Tongue (tissue), 2 donors: ENCODE results near the gene SURF6. TPM values are rescaled to one million over a fixed set of nuclear protein-coding genes. Genes with fewer than 3 reads are reported as not detected.

Experiments used
- DNase-seq: peaks from one replicate; pipeline ENCODE4 v3.0.0-alpha.2; 2015
- total RNA-seq: library from RNA; depleted of rRNA; stranded (reverse); fragments of >200 nt; gene quantifications from one replicate; pipeline ENCODE4 v1.2.3, GENCODE V29; 2014

The SURF6 gene
- total RNA-seq, 1 donor from 2014 or later, result 18.9 TPM

DNA sequence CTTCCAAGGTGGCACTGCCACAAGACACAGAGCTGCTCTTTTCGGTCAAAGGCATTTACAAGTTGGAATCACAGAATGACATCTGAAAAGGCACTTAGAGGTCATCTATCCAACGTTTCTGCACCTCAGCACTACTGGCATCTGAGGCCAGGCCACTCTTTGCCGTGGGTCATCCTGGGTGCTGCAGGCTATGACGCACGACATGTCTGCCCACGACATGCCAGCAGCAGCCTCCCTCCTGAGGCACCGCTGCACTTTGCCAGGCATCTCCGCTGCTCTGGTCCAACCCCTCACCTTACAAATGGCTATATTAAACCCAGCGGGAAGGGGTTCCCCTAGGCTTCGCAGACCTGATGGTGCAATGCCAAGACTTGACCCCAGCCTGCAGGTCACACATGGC lies 31.8 kb upstream of the SURF6 start:
- no peak for DNase-seq

DNA sequence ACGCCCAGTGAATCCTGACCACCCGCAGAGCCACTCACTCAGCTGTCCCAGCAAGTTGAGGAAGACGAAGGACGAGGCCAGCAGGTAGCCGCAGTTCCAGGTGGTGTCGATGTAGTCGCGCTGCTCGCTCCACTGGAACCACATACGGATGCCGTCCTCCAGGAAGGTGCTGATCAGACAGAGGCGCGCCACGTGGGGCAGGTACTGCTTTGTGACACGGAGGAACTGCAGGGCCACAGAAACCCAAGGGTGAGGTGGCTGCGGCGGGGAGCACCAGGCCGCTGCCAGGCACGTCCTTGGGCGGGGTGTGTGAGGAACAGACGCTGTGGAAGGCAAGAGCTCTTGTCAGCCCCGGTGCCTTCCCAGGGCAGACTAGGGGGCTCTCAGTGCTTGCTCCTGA lies 31.2 kb upstream of the SURF6 start:
- no peak for DNase-seq

DNA sequence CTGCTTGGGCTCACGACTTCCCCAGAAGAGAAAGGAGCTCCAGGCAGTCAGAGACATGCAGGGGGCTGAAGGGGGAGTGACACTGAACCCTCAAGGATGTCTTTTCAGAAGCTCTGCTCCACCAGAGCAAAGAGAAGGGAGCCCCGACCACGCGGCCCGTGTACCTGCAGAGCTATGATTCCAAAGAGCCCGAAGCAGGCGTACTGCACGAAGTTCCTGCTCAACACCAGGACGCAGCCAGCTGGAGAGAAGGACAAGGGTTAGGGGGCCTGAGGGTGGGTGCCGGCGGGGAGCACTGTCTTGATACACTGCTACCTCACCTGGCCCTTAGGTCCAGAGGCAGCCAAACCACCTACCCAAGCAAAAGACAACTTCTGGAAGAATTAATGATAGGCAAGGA lies 30.4 kb upstream of the SURF6 start:
- no peak for DNase-seq

DNA sequence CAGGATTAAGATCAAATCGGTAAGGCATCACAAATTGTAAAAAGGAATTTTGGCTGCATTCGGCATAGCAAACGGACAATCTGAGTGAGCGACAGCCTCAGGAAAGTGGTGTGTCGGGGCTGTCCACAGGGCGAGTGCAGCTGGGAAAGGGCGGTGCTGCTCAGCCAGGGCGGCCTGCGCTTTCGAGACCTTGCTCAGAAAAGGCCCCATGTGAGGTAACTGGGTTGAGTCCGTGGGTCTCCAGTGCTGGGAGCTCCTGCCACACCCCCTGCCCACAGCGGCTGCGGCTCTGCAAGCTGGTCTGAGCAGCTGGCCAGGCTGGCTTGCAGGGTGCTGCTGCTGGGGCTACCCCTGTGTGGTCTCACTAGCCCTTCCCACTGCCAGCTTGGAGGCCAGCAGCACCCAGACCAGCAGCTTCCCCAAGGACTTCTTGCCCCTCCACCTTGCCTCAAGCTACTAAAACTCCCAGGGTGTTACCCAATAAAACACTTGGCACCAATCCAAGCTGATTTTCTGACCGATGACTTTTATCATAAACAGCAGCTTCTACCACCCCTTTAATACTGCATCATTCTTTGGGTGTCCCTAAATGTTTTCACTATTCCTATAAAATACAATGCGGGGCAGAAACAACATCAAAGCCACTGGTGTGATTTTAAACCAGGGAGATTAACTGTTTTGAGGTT lies 26.5 kb upstream of the SURF6 start:
- no peak for DNase-seq

DNA sequence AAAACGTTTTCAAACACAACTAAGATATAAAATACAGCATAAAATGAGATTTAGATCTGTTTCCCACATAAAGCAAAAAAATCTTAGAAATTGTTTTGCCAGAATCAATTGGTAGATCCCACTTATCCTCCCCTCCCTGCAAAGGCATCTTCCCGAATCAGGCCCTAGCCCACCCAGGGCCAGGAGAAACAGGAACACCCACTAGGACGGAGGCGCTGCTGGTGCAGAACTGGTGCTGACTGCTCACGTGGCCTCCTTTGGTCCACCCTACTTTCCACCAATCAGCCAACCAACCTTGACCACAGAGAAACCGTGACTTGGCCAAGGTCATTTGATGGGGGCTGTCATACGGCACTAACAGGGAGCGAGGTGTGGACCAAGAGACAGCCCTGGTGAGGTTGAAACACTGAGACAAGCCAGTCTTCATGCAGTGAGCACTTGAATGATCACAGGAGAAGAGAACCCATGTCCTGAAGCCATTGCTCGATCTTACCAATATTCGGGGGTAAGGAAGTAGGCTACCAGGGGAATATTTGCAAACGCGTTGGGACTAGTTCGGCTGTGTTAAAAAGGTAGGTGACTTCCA lies 25.6 kb upstream of the SURF6 start:
- no peak for DNase-seq

DNA sequence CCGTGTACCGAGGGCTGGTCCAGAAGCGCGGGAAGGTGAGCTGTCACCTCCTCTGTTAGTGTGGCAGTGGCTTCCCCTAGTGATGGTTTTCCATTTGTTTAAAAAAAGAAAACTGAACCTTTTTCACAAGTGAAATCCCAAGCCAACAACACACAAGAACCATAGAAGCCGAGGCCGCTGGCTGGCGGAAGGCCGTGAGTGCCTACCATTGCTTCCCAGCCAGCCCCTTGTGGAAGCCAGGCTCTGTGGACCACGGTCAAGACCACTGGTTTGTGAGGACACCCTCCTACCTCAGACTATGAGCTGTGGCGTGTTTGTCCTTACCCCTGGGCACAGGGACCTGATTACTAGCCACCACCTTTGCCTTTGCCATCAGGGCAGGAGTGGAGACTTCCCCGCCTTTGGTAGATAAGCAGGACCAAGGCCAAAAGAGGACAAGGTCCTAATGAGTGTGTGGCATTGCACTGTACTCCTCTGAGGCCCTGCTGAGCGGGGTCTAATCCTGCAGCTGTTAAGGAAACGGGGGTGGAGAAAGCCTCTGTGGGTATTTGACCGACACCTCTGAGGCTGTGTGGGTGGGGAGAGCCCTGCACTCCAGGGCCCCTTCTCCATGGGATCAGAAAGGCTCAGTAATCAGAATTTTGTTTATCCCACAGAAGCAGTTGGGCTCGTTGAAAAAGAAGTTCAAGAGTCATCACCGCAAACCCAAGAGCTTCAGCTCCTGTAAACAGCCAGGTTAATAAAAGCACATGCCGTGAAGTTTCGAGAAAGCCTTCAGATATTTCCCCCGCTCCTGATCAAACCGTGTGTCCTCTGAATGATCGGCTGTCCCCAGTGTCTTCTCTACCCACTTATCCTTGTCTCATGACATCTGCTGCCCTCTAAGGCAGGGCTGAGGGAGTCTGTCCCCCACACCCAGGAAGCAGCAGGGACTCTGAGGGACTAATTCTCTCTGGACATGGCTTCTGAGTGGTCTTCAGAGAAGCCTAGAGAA lies 24.7 kb upstream of the SURF6 start:
- peak; percentile 53 for DNase-seq

DNA sequence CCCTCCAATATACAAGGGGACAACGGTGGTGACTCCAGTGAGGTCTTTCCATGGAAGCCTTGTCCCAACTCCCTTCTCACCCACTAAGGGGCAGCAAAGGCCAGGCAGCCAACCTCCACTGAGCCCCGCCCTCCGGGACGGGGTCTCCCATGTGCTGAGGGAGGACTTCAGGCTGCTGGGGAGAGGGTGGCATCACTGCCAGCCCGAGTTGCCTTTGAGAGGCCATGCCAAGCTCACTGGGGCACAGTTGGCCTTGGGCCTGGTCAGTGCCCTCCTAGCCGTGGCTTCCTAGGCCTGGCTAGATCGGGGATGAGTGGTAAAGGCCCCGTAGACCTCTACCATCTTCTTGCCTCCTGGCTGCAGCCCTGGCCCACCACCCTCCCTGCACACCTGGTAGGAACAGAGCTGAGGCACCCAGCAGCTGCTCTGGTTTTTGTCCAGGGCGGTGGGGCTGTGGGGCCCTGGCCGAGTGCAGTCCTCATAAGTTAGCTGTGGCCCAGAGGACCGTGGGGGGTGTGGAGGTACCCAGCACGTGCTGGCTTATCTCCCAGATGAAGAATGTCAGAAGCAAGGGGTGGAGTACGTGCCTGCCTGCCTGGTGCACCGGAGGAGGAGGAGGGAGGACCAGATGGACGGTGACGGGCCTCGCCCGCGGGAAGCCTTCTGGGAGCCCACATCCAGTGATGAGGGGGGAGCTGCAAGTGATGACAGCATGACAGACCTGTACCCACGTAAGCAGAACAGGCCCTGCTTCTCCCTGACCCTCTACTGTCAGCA lies 23.6 kb upstream of the SURF6 start:
- DNase-seq, result peak; percentile 47

DNA sequence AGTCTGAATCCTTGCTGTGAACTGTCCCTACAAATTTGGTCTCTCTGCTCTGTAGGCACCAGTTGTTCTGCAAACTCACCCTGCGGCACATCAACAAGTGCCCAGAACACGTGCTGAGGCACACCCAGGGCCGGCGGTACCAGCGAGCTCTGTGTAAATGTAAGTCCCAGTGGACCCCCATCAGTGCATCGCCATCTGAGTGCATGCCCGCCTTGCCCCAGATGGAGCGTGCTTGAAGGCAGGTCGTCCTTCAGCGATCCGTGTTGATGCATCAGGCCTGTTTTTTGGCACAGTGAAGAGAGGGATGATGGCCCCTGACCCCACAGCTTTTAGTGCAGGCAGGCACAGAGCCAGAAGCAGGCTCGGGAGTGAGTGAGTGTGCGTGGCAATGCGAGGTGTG lies 21.7 kb upstream of the SURF6 start:
- no peak for DNase-seq

DNA sequence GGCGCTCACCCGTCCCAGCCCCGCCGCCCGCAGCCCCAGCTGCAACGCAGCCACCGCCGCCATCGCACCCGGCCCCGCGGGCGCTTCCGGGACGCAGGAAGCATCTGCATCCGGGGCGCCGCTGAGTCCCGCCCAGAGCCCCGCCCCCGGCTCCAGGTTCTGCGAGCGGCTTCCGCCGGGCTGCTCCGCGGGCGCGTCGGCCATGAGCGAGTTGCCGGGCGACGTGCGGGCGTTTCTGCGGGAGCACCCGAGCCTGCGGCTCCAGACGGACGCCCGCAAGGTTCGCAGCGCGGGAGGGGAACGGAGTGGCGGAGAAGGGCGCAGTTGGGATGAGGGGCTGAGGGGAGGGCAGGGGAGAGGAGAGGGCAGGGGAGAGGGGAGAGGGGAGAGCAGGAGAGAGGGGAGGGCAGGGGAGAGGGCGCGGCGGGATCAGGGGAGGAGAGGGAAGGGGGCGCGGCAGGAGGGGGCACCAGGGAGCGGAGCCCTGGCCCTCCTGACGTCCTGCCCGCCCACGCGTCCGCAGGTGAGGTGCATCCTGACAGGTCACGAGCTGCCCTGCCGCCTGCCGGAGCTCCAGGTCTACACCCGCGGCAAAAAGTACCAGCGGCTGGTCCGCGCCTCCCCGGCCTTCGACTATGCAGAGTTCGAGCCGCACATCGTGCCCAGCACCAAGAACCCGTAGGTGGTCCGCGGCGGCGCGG lies 20.6 kb upstream of the SURF6 start, which contains the start of the genes SURF1 and SURF2:
Gene SURF1 (minus strand): TSS at position 97 of the 701 bp plus-strand sequence. CDS start 34 bp downstream, at position 63.
Gene SURF2 (plus strand): TSS at position 160 of the 701 bp plus-strand sequence. CDS start 43 bp downstream, at position 203.
- peak; percentile 92 for DNase-seq

DNA sequence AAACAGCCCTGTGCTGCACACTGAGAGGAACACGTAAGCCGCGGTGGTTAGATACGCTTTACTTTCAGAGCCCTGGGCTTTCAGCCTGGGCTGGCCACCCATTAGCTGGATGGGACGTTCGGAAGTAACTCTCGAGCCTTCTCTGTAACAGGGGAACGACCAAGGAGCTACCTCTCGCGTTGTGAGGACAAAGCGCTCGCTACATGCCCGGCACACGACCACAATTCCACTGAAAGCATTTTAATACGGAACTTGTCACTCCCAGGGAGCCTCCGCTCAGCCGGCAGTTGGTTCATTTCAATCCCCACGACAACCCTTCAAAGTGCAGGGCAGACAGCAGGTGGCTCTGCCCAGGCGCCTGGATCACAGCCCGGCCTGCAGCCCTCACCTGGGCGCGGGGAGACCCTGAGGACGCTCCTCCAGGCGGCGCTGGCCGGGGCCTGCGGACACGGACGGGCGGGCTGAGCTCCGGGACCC lies 19.9 kb upstream of the SURF6 start:
- DNase-seq, result no peak

DNA sequence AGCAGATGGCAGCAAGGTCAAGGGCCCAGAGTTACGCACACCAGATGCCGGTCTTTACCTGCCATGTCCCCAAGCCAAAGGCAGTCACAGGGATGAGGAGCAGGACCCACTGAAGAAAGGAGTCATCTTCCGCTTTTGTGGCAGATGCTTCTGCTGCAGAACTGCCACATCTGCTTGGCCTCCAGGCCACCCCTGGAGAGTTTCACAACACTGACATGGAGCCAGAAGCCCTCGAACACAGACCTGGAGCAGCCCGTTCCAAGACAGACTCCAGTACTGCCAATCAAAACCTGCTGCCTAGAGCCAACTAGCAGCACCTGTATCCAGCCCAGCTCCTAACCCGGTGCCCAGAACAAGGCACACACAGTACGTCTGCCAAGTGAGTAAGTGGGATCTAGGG lies 18.8 kb upstream of the SURF6 start:
- DNase-seq, result no peak

DNA sequence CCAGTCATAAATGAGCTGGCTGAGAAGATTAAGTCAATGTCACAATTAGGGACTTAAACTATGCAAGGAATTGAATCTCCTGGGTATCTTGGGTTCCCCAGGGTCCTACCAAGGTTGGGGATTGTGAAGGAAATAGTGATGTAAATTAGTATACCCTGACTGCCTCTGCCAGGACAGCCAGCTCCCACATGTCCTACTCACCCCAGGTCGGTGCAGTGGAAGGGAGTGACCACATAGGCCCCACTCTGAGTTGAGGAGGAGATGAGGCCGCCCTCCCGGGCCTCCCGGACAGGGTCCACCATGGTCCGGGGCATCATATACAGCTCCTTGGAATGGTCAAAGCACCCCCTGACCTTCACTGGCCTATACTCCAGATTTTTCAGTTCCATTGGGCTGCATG lies 17.6 kb upstream of the SURF6 start:
- DNase-seq, result no peak

DNA sequence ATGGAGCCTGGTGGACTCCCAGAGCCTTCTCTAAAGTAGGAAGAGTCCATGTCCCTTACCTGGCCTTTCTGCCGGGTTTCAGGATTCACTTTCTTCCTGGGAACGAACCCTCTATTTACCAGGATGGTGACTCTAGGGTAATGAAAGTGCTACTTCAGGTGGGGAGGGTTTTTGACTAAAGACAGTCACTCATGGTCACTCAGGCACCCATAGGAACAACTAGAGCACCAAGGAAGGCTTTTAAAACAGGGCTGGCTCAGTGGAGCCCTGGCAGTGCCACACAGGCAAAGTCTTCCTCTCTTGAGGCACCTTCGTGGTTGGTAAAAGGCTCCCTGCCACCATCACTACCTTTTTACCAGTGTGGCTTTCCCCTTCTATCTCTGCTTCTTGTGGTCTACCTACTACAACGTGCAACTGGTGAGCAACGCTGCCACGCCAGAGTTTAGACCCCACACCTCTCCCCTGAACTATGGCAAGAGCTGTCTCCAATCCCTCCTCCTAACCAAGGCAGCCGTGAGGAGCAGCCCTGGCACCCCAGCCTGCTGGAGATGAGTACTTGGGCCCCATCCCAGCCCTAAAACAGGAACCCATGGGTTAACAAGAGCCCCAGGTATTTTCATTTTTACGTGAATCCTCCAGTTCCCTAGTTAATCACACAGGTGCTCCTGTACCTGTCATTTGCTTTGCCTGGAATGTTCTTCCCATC lies 16.8 kb upstream of the SURF6 start:
- DNase-seq, result no peak

DNA sequence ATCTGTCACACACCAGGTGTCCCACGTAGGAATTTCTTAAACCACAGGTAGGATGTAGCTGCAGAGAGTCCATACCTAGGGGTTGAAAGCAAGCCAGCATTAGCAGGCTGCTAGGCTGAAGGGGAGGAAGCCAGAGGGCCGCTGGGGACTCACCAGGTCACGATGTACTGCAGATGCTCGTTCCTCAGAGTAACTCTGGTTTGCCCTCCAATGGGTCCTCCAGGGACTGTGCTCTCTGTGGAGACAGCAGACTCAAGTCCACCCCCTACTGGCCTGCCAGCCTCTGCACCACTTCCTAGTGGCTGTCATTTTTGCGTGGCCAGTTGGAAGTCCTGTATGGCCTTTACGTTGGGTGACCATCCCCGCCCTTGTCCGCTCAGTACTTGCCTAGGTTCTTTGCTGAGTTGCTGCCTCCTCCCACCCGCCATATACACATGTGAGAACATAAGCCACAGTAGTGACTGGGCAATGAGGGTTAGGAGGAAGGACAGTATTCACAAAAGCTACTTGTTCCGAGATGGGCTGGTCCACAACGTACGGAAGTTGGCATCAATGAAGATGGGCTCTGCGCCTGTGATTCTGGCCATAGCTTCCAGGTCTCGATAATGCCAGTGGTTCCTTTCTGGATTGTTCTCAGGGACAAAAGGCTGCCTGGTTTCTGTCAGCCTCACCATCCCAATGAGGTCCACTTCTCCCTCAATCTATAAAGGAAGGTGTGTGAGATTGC lies 16.1 kb upstream of the SURF6 start:
- DNase-seq, result no peak

DNA sequence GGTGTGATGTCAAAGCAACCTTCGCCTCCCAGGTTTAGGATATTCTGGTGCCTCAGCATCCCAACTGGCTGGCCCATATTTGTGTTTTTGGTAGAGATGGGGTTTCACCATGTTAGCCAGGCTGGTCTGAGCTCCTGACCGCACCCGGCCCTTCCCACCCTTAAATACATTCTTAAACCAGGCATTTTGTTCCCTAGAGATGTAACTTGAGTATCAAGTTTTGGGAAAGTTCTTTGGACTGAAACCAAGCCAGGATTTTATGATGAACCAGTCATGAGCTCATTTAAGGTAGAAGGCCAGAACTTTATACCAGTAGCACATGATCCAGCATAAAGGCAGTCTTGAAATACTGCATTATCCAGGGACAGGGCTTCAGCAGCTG lies 15.5 kb upstream of the SURF6 start:
- DNase-seq, result no peak

DNA sequence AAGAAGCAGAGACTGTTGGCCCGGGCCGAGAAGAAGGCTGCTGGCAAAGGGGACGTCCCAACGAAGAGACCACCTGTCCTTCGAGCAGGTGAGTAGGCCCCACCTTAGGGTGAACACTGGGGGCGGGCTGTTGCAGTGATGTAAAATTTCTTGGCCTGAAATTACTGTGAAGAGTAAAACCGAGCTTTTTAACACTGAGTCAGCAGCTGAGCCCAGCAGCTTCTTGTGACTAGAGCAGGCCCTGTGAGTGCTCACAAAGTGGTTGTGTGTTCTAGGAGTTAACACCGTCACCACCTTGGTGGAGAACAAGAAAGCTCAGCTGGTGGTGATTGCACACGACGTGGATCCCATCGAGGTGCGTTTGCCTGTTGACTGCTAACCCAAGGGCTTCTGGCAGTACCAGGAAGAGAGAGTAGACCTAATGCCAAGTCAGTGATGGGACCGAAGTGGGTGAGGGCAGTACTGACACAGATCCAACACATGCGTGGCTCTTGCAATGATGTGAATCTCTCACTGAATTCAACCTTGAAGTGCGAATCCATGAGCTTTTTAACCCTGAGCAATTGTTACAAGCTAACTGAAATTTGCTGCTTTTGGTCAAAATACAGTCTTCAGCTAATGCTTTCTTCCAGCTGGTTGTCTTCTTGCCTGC lies 14.1 kb upstream of the SURF6 start:
- DNase-seq, result no peak

DNA sequence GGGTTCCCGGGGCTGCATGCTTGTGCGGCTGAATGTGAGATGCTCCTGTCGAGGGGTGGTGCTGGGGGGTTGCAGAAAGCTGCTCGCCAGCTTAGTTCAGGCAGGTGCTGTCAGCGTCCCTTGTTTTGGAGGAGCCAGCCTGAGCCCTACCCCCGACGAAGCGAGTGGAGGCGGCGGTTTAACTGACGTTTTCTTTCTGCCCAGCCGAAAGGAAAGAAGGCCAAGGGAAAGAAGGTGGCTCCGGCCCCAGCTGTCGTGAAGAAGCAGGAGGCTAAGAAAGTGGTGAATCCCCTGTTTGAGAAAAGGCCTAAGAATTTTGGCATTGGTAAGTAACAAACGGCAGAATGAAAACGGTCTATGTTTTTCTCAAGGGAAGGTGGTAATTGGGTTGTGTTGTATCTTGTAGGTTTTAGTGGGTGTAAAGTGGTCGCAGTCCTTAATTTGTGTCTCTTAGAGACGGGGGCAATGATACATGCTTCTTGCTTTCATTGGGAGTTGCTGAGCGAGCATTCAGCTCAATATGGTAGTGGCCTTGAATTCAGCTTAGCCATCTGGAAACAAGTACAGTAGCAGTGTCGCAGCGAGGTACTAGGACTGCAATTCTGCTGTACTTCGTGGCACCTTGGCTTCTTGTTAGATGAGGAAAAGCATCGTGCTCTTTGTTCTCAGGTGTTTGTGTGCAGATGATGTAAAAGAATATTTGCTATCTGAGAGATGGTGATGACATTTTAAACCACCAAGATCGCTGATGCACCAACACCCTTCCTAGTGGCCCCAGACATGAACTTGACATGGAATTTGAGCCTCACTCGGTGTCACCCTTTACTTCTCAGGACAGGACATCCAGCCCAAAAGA lies 13.0 kb upstream of the SURF6 start:
- no peak for DNase-seq

DNA sequence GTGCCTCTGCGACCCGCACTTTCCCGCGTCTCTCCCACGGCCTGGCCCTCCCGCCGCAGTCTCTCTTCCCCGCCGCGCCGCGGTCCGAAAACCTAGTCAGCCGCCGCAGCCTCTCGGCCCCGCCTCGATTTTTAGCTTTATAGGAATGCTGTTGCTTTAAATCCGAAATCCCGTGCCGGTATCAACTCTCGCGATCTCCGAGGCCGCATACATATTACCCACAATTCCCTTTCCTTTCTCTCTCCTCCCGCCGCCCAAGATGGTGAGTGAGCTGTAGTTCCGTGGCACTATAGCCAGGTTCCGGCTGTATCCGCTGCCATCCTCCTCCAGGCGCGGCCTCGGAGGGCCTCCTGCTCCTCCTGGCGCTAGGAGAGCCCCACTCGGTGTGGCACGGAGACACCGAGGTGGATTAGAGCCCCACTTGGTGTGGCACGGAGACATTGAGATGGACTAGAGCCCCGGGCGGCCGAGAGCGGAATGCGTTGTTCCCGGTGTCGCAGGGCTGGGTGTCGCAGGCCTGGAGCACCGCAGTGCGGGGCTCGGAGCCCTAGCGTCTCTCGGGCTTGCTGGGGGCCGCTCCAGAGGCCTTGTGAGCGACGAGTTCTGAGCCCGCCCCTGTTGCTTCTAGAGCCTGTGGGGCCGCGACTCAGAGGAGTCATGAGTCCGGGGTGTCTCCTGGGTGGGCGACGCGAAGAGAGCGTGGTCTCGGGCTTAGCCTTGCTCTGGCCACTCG lies 12.2 kb upstream of the SURF6 start, which contains the start of the genes MED22 and RPL7A:
Gene MED22 (minus strand): TSS at position 147 of the 733 bp plus-strand sequence. CDS start 1,469 bp downstream, outside the sequence.
Gene RPL7A (plus strand): TSS at position 234 of the 733 bp plus-strand sequence. CDS start 26 bp downstream, at position 260.
- peak; percentile 99 for DNase-seq
